Mucosa of descending colon (tissue), 3 donors: ENCODE data around the gene KBTBD8. TPM values are rescaled to one million over a fixed set of nuclear protein-coding genes. Genes with fewer than 3 reads are reported as not detected.

Experiments
- ATAC-seq: fragments of 200-7000 bp; cut with Tn5 transposase; one replicate; pipeline ENCODE4 v1.9.1; 2020; ENCODE audit warnings: mild to moderate bottlenecking, moderate library complexity
- DNase-seq, 3 donors: peaks; one replicate each; pipeline ENCODE4 v3.0.0-alpha.2; 2020
- H3K36me3 ChIP-seq: fragments of 200-600 bp; one replicate; pipeline ENCODE4 v1.8.0; 2021; ENCODE audit warnings: low read depth, mild to moderate bottlenecking
- H3K4me1 ChIP-seq: fragments of 200-600 bp; one replicate; pipeline ENCODE4 v1.8.0; 2021; ENCODE audit warnings: low read depth, mild to moderate bottlenecking
- H3K4me3 ChIP-seq: fragments of 200-600 bp; one replicate; pipeline ENCODE4 v1.8.0; 2021; ENCODE audit warnings: mild to moderate bottlenecking
- H3K9me3 ChIP-seq: fragments of 200-600 bp; one replicate; pipeline ENCODE4 v1.8.0; 2021; ENCODE audit warnings: mild to moderate bottlenecking
- intact Hi-C, 2 donors: fragments of 100-400 bp; cut with DNase I in 1 of 2; cut with micrococcal nuclease in 1 of 2; formaldehyde crosslinking; loops; one replicate each; pipeline versions ENCODE4 v1.11.0 to v1.11.1; 2022; cut with DNase I, micrococcal nuclease
- total RNA-seq, 3 donors: library from RNA; stranded (reverse); fragmentation: NEBNext Ultra II Directional in 2 of 3; extraction: Animal tissue kit (Norgen Biotek cat#: 25700) in 2 of 3; gene quantifications; one replicate each; pipeline versions ENCODE4 v1.2.1 to v1.2.4, GENCODE V29; 2021 to 2023
- TF ChIP-seq, protein P1 (sequence below): fragments of 200-600 bp; IDR thresholded peaks from one replicate; pipeline ENCODE4 v1.8.0; 2022; ENCODE audit warnings: antibody characterized with exemption, mild to moderate bottlenecking
- donor health status: DM: no; HTN: no; CAD: no; lungs with moderate emphysema.
- donor health status: DM: no; HTN: no; CAD: no.
- donor health status: DM: no; HTN: yes; CAD: no.

KBTBD8 gene
- total RNA-seq, 3 donors from 2014 or later = 1.9 to 2.7 (median 2.5) TPM

- ATAC-seq (no peak), DNase-seq (no peak)
- TF ChIP-seq, protein P1, sequence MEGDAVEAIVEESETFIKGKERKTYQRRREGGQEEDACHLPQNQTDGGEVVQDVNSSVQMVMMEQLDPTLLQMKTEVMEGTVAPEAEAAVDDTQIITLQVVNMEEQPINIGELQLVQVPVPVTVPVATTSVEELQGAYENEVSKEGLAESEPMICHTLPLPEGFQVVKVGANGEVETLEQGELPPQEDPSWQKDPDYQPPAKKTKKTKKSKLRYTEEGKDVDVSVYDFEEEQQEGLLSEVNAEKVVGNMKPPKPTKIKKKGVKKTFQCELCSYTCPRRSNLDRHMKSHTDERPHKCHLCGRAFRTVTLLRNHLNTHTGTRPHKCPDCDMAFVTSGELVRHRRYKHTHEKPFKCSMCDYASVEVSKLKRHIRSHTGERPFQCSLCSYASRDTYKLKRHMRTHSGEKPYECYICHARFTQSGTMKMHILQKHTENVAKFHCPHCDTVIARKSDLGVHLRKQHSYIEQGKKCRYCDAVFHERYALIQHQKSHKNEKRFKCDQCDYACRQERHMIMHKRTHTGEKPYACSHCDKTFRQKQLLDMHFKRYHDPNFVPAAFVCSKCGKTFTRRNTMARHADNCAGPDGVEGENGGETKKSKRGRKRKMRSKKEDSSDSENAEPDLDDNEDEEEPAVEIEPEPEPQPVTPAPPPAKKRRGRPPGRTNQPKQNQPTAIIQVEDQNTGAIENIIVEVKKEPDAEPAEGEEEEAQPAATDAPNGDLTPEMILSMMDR = no peak
- Histone ChIP-seq H3K4me3 (no peak overlapping the region), H3K9me3 (no peaks in the 10 kb centered on the region), H3K4me1 (no peaks in the 10 kb centered on the region), H3K36me3 (no peaks in the 10 kb centered on the region)
- intact Hi-C loops = no loop called here
Measured at GRCh38 chr3:67028001-67028784, 30.1 kb downstream of the KBTBD8 start.

- Histone ChIP-seq H3K4me1 (no peaks in the 10 kb centered on the region), H3K9me3 (no peaks in the 10 kb centered on the region), H3K4me3 (no peak overlapping the region), H3K36me3 (no peaks in the 10 kb centered on the region)
- intact Hi-C loops = no loop called here
- TF ChIP-seq, protein P1 = no peak
- ATAC-seq = no peak
- no peak for DNase-seq
Measured at GRCh38 chr3:67030785-67031740, 33.0 kb downstream of the KBTBD8 start.

DNA sequence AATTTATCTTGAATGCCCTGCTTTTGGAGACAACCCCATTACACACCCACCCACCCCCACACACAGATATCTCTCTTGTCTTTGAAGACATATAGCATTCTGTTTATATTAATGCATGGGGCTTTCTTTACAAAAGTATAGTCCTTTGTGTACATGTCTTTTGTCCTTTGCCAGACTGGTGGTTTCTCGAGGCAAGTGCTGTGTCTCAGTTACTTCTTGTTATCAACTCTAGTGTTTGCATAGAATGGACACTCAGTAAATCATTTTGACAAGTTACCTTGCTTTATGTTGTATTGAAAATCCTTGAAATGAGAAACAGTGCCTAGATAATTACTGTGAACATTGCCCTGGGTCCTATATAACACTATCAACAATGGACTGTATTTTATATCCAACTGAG, 33.9 kb downstream of the KBTBD8 start:
- Histone ChIP-seq H3K4me1 (no peaks in the 10 kb centered on the region), H3K36me3 (no peaks in the 10 kb centered on the region), H3K4me3 (no peak overlapping the region), H3K9me3 (no peaks in the 10 kb centered on the region)
- TF ChIP-seq, protein P1 = no peak
- DNase-seq = no peak
- no peak for ATAC-seq
- intact Hi-C loops = no loop called here

DNA sequence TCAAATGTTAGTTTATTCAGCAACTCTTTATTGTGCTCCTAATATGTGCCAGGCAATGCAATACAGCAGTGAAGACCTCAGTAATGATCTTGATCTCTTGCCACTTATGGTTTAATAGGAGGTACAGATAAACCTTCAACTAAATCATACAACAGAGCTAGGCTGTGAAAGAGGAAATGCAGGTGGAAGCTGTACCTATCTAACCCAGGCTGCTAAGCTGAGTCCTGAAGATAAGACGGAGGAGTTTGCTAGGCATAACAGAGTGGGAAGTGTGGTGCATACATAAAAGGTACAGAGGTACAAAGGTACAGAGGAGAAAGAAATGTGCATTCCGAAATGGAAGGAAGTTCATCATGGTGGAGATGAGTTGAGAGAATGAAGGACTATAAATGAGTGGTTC, 35.0 kb downstream of the KBTBD8 start:
- intact Hi-C loops = no loop called here

GRCh38 chr3:67034371-67034770, 36.3 kb downstream of the KBTBD8 start:
- intact Hi-C loops = no loop called here
- Histone ChIP-seq H3K4me3 (no peak overlapping the region), H3K9me3 (no peaks in the 10 kb centered on the region), H3K36me3 (no peaks in the 10 kb centered on the region), H3K4me1 (no peaks in the 10 kb centered on the region)
- no peak for DNase-seq
- no peak for ATAC-seq
- TF ChIP-seq, protein P1 = no peak

More for the DNA sequence above, 35.0 kb downstream of the KBTBD8 start:
- ATAC-seq (no peak), DNase-seq (no peak)
- TF ChIP-seq, protein P1 = no peak
- H3K9me3 ChIP-seq = no peaks in the 10 kb centered on the region
- no peak overlapping the region for H3K4me3 ChIP-seq
- no peaks in the 10 kb centered on the region for H3K4me1 ChIP-seq
- no peaks in the 10 kb centered on the region for H3K36me3 ChIP-seq
